ENCODE data around the gene LSM10. TPM values are rescaled to one million over a fixed set of nuclear protein-coding genes. Genes with fewer than 3 reads are reported as not detected.

Gene LSM10
- 8.1 and 9.9 TPM in 2 replicates for total RNA-seq

GRCh38 chr1:36397378-36398230 lies at the start of gene LSM10:
LSM10 (minus strand) TSS chr1:36397908; CDS start chr1:36394129, 3,779 bp downstream.
- DNase-seq (ENCODE audit: low read depth in 2 of 2) = peak; percentile 94 to 96

- DNase-seq (ENCODE audit: low read depth in 2 of 2) = no peak
These were observed 49.7 kb upstream of the LSM10 start for GRCh38 chr1:36447450-36447849.

- no peak for DNase-seq (ENCODE audit: low read depth in 2 of 2)
These were observed 49.0 kb upstream of the LSM10 start for GRCh38 chr1:36446746-36447145.

- DNase-seq (ENCODE audit: low read depth in 2 of 2) = peak in 1 of 2 donors; percentile 34
These were observed 48.6 kb upstream of the LSM10 start for GRCh38 chr1:36446271-36446670.

- no peak for DNase-seq (ENCODE audit: low read depth in 2 of 2)
These were observed 45.6 kb upstream of the LSM10 start for GRCh38 chr1:36443297-36443696.

GRCh38 chr1:36442337-36442736 lies 44.6 kb upstream of the LSM10 start:
- no peak for DNase-seq (ENCODE audit: low read depth in 2 of 2)

- DNase-seq (ENCODE audit: low read depth in 2 of 2) = no peak
These were observed 42.9 kb upstream of the LSM10 start for GRCh38 chr1:36440646-36441045.

- DNase-seq (ENCODE audit: low read depth in 2 of 2) = no peak
These were observed 42.3 kb upstream of the LSM10 start for GRCh38 chr1:36440044-36440443.

GRCh38 chr1:36438715-36439114 lies 41.0 kb upstream of the LSM10 start:
- DNase-seq (ENCODE audit: low read depth in 2 of 2) = no peak

- no peak for DNase-seq (ENCODE audit: low read depth in 2 of 2)
These were observed 39.1 kb upstream of the LSM10 start for GRCh38 chr1:36436821-36437220.

GRCh38 chr1:36433102-36433501 lies 35.4 kb upstream of the LSM10 start:
- DNase-seq (ENCODE audit: low read depth in 2 of 2) = no peak

- peak; percentile 13 to 63 for DNase-seq (ENCODE audit: low read depth in 2 of 2)
These were observed 34.9 kb upstream of the LSM10 start for GRCh38 chr1:36432616-36433015.

- DNase-seq (ENCODE audit: low read depth in 2 of 2) = no peak
These were observed 28.1 kb upstream of the LSM10 start for GRCh38 chr1:36425791-36426190.

DNA sequence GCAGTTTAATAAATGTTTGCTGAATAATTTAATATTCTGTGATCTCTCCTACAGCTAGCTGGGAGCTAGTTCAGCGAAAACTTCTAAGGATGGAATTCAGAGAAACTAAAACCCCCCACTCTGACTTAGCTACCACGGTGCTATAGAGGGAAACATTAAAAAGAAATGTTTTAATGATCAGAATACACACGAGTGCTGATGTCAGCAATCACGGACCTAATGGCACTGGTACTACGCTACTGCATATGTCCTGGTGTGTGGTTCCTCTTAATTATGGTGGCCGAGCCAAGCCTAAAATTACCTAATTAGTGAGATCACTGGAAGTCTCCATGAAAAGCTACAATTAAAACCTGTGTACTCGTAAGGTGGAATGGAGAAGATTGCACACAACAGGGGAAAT lies 23.9 kb upstream of the LSM10 start:
- no peak for DNase-seq (ENCODE audit: low read depth in 2 of 2)

- peak; percentile 80 to 86 for DNase-seq (ENCODE audit: low read depth in 2 of 2)
These were observed 23.2 kb upstream of the LSM10 start for GRCh38 chr1:36420836-36421317.

DNA sequence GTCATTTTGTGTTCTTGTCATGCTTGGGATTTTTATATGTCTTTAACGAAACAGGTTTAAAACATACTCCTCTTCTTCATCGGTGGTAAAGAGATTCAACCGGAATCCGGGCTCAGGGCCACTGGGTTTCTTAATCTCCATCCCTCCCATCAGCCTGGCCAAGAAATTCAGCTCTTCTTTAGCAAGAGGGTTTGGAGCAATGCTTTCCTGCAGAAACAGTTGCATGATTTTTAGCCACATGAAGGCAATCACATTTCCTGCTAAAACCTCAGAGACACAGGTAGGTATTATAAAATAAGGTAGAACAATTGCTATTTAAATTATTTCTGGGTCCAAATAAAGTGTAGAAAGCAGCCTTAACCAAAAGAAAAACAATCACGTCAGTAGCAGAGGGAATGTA lies 22.7 kb upstream of the LSM10 start:
- no peak for DNase-seq (ENCODE audit: low read depth in 2 of 2)

DNA sequence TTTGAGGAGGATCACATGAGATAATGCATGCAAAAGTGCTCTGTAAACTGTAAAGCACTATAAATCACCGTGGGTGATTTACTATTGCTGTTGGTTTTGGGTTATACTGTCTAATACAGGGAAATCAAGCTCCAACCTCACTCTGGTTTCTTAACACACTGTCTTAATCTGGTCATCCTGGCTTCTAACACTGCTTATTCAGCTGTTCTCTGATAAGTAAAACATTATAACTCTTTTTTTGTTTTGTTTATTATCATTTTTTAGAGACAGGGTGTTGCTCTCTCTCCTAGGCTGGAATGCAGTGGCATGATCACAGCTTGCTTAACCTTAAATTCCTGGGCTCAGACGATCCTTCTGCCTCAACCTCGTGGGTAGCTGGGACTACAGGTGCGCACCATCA lies 21.9 kb upstream of the LSM10 start:
- no peak for DNase-seq (ENCODE audit: low read depth in 2 of 2)

DNA sequence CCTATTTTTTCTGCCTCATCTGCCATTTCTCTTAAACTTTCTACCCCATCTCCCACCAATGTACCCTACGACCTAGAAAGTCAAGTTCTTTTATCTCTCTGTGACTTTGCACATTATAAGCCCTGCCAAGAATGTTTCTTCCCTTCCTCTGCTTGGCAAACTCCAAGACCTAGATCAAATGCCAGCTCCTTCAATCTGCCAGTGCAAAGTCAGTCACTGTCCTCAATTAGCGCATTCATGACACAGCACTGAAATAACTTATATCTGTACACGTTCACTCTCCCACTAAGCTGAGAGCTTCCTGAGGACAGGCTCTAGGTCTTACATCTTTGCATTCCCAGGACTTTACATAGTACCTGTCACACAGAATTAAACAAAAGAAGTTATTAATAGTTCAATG lies 21.4 kb upstream of the LSM10 start:
- DNase-seq (ENCODE audit: low read depth in 2 of 2) = no peak

DNA sequence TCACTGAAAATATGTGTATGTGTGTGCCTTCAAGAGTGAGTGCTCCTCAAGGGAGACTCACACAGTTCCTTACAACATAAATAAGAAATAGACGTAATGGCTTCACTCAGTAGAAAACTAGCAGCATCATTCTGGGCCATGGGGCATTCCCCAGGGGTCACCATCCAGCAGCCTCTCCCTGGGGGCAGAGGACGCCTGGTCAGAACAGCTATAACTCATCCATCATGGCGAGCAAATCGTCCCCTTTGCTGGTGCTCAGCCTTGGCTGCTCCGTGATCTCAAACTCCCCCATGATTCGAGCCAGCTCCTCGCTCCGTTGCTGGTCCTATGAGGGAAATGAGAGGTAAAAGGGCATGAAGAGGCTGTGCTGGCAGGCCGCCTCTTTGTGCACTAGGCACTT lies 20.2 kb upstream of the LSM10 start:
- no peak for DNase-seq (ENCODE audit: low read depth in 2 of 2)

GRCh38 chr1:36415661-36416326 lies 18.1 kb upstream of the LSM10 start:
- DNase-seq (ENCODE audit: low read depth in 2 of 2) = no peak

DNA sequence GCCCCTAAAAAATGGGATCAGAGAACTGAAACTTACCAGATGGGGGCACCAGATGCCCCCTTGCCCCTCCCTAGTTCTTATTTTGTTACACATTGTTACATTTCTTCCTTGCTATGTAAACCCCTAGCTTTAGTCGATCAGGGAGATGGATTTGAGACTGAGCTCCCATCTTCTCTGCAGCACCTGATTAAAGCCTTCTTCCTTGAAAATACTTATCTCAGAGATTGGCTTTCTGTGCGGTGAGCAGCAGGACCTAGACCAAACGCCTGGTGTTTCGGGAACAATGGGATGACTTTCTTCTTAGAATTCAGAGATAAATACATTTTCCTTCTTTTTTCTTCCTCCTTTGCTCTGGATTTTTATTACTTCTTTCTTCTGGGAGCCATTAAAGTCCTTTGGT lies 16.7 kb upstream of the LSM10 start:
- DNase-seq (ENCODE audit: low read depth in 2 of 2) = no peak

DNA sequence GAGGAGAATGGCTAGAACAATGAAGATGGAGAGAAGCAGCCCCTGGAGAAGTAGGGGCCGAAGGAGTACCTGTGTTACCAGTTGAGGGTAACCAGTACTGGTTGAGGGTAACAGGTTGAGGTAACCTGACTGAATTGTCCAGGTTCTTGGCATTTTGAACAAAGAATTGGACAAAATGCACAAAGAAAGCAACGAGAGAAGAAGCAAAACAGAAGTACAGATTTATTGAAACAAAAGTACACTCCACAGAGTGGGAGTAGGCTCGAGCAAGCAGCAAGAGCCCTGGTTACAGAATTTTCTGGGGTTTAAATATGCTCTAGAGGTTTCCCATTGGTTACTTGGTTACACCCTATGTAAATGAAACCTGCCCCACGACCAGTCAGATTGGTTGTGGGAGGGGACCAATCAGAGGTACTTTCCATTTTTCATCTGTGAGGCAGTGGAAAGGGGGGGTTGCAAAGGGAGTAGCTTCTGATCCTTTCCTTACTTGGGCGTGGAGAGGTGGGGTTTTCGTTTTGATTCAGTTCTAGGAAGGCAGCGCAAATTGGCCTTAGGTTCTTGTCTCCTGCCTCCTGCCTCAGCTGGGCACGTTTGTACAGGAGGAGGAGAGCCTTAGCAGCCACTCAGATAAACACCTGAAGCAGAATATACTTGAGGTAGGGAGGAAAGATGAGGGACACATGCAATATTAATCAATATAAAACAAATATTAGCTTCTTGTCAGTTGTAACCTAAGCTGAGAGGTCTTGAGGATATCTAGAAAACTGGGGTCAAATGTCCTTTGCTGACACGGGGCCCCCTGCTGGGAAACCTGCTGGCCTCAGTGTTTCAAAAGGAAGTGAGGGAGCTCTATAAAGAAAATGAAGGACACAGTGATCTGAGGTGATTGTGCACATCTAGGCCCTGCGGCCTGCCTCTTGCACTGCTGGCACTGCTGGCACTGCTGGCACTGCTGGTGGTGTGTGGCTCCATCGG lies 14.3 kb upstream of the LSM10 start:
- DNase-seq (ENCODE audit: low read depth in 2 of 2) = peak; percentile 59 to 62

All from lung microvascular endothelial cell (primary cell).